H9 (cell line): Measurements from ENCODE around the gene IMMP2L. TPM values are rescaled to one million over a fixed set of nuclear protein-coding genes. Genes with fewer than 3 reads are reported as not detected.

ENCODE experiments used
- DNase-seq: peaks from one replicate; pipeline ENCODE4 v3.0.0-alpha.2; 2017
- H2AFZ ChIP-seq: one replicate; pipeline ENCODE4 v1.6.1; 2013; ENCODE audit warnings: mild to moderate bottlenecking, low read length, control low read depth, moderate library complexity
- H2AK5ac ChIP-seq: 2 replicates; pipeline ENCODE4 v1.6.1; 2013; ENCODE audit warnings: low read length, control low read depth, mixed read lengths; ENCODE audit not compliant: insufficient read length
- H2BK120ac ChIP-seq: one replicate; pipeline ENCODE4 v1.6.1; 2013; ENCODE audit warnings: low read depth, mild to moderate bottlenecking, low read length, control low read depth, inconsistent platforms; ENCODE audit not compliant: poor library complexity, severe bottlenecking
- H2BK12ac ChIP-seq: 2 replicates; pipeline ENCODE4 v1.6.1; 2013; ENCODE audit warnings: low read length, control low read depth, mixed read lengths, low read depth; ENCODE audit not compliant: insufficient read length
- H2BK15ac ChIP-seq: 2 replicates; pipeline ENCODE4 v1.6.1; 2013; ENCODE audit warnings: low read depth, low read length, control low read depth
- H2BK20ac ChIP-seq: one replicate; pipeline ENCODE4 v1.6.1; 2013; ENCODE audit warnings: low read depth, mild to moderate bottlenecking, low read length, control low read depth, inconsistent platforms; ENCODE audit not compliant: poor library complexity, severe bottlenecking
- H2BK5ac ChIP-seq: 2 replicates; pipeline ENCODE4 v1.6.1; 2013; ENCODE audit warnings: low read length, control low read depth, mixed read lengths; ENCODE audit not compliant: insufficient read length
- H3K14ac ChIP-seq: 2 replicates; pipeline ENCODE4 v1.6.1; 2013; ENCODE audit warnings: low read length, control low read depth; ENCODE audit not compliant: insufficient read depth
- H3K18ac ChIP-seq: 2 replicates; pipeline ENCODE4 v1.6.1; 2013; ENCODE audit warnings: low read depth, mild to moderate bottlenecking, mixed read lengths, low read length, control low read depth; ENCODE audit not compliant: insufficient read length
- H3K23ac ChIP-seq: 2 replicates; pipeline ENCODE4 v1.6.1; 2013; ENCODE audit warnings: low read length, control low read depth, mixed read lengths, low read depth; ENCODE audit not compliant: insufficient read length
- H3K23me2 ChIP-seq: 2 replicates; pipeline ENCODE4 v1.6.1; 2013; ENCODE audit warnings: low read depth, mild to moderate bottlenecking, mixed read lengths, low read length, control low read depth; ENCODE audit not compliant: insufficient read length, poor library complexity, severe bottlenecking
- H3K27ac ChIP-seq: 2 replicates; pipeline ENCODE4 v1.5.1; 2013; ENCODE audit warnings: low read length, control low read depth, mixed read lengths, low read depth; ENCODE audit not compliant: insufficient read length
- H3K27me3 ChIP-seq: 2 replicates; pipeline ENCODE4 v1.6.1; 2013; ENCODE audit warnings: low read length, control low read depth, inconsistent platforms; ENCODE audit not compliant: insufficient read depth
- H3K4ac ChIP-seq: 2 replicates; pipeline ENCODE4 v1.6.1; 2013; ENCODE audit warnings: low read depth, mild to moderate bottlenecking, control low read depth, inconsistent platforms, low read length, moderate library complexity
- H3K4me1 ChIP-seq: 2 replicates; pipeline ENCODE4 v1.6.1; 2013; ENCODE audit warnings: low read length, control low read depth, inconsistent platforms; ENCODE audit not compliant: insufficient read depth
- H3K4me2 ChIP-seq: 2 replicates; pipeline ENCODE4 v1.6.1; 2013; ENCODE audit warnings: low read length, control low read depth, mixed read lengths; ENCODE audit not compliant: insufficient read length, insufficient read depth
- H3K56ac ChIP-seq: 2 replicates; pipeline ENCODE4 v1.6.1; 2013; ENCODE audit warnings: low read depth, mild to moderate bottlenecking, mixed read lengths, low read length, control low read depth; ENCODE audit not compliant: insufficient read length
- H3K79me1 ChIP-seq: 2 replicates; pipeline ENCODE4 v1.6.1; 2013; ENCODE audit warnings: low read depth, mild to moderate bottlenecking, moderate library complexity, low read length, control low read depth, inconsistent platforms; ENCODE audit not compliant: insufficient read depth, poor library complexity, severe bottlenecking
- H3K79me2 ChIP-seq: 2 replicates; pipeline ENCODE4 v1.6.1; 2013; ENCODE audit warnings: low read length, control low read depth, inconsistent platforms; ENCODE audit not compliant: insufficient read depth
- H3K9ac ChIP-seq: 2 replicates; pipeline ENCODE4 v1.6.1; 2013; ENCODE audit warnings: low read length, control low read depth, mixed read lengths; ENCODE audit not compliant: insufficient read length; ENCODE audit errors: extremely low read depth
- H3K9me3 ChIP-seq: one replicate; pipeline ENCODE4 v1.6.1; 2013; ENCODE audit warnings: low read depth, low read length, inconsistent platforms; ENCODE audit not compliant: control insufficient read depth
- H3T11ph ChIP-seq: one replicate; pipeline ENCODE4 v1.6.1; 2013; ENCODE audit warnings: mild to moderate bottlenecking, low read length, control low read depth, inconsistent platforms
- H4K20me1 ChIP-seq: one replicate; pipeline ENCODE4 v1.6.1; 2013; ENCODE audit not compliant: control insufficient read depth, insufficient read length, insufficient read depth
- H4K5ac ChIP-seq: 2 replicates; pipeline ENCODE4 v1.6.1; 2013; ENCODE audit warnings: low read depth, mild to moderate bottlenecking, mixed read lengths, low read length, control low read depth; ENCODE audit not compliant: insufficient read length
- H4K8ac ChIP-seq: replicated peaks from 2 replicates; pipeline ENCODE4 v1.6.1; 2013; ENCODE audit warnings: low read length, control low read depth, mixed read lengths, low read depth; ENCODE audit not compliant: insufficient read length
- H4K91ac ChIP-seq: 2 replicates; pipeline ENCODE4 v1.6.1; 2013; ENCODE audit warnings: low read depth, mild to moderate bottlenecking, moderate library complexity, mixed read lengths, low read length, control low read depth; ENCODE audit not compliant: insufficient read length
- H3K27ac Mint-ChIP-seq, 3 experiments: 2 replicates in 2 of 3; 3 replicates in 1 of 3; pipeline ENCODE4 v1.8.0; 2020 to 2021; ENCODE audit warnings: mixed read lengths in 3 of 3, mild to moderate bottlenecking in 1 of 3, moderate library complexity in 1 of 3
- H3K27me3 Mint-ChIP-seq: 2 replicates; pipeline ENCODE4 v1.8.0; 2021; ENCODE audit warnings: low read depth, mild to moderate bottlenecking, moderate library complexity, mixed read lengths
- H3K36me3 Mint-ChIP-seq, 3 experiments: 2 replicates in 2 of 3; 3 replicates in 1 of 3; pipeline ENCODE4 v1.8.0; 2020 to 2021; ENCODE audit warnings: low read depth in 3 of 3, mixed read lengths in 3 of 3; ENCODE audit not compliant: insufficient read depth in 1 of 3
- H3K4me1 Mint-ChIP-seq, 2 experiments: 2 replicates each; pipeline ENCODE4 v1.8.0; 2020; ENCODE audit warnings: mixed read lengths in 2 of 2
- H3K4me3 Mint-ChIP-seq, 2 experiments: 2 replicates in 1 of 2; 3 replicates in 1 of 2; pipeline ENCODE4 v1.8.0; 2020 to 2021; ENCODE audit warnings: mild to moderate bottlenecking in 2 of 2, mixed read lengths in 2 of 2, moderate library complexity in 1 of 2
- H3K9me3 Mint-ChIP-seq, 2 experiments: 2 replicates in 1 of 2; 3 replicates in 1 of 2; pipeline ENCODE4 v1.8.0; 2020; ENCODE audit warnings: mild to moderate bottlenecking in 2 of 2, mixed read lengths in 2 of 2, moderate library complexity in 1 of 2
- CTCF ChIP-seq: fragments of 200-600 bp; sonication (generic); conservative IDR thresholded peaks from 3 replicates; pipeline ENCODE4 v1.8.0; 2021; ENCODE audit warnings: antibody characterized with exemption, mild to moderate bottlenecking
- WGBS: extraction: QIAGEN DNeasy Blood & Tissue Kit; methylation state at CpG from one replicate; pipeline ENCODE4 v1.1.7; 2013; ENCODE audit warnings: missing lambda C conversion rate, low lambda C conversion rate, mixed read lengths; ENCODE audit not compliant: insufficient read length; ENCODE audit errors: extremely low coverage; 5-methylcytosine and 5-hydroxymethylcytosine counted together
- total RNA-seq: library from RNA; stranded (reverse); gene quantifications from 2 replicates; pipeline ENCODE4 v1.2.1, GENCODE V29; 2021

The IMMP2L gene
- total RNA-seq, 1 experiment from 2014 or later: 14.7 TPM

GRCh38 chr7:110772615-110773014 lies 789.7 kb downstream of the IMMP2L start:
- Histone ChIP-seq H3K18ac (no peak overlapping the region), H4K91ac (no peak overlapping the region), H3K4me1 (no peaks in the 10 kb centered on the region), H4K5ac (no peak overlapping the region), H2AFZ (no peak overlapping the region), H4K20me1 (no peaks in the 10 kb centered on the region), H3K23me2 (no peaks in the 10 kb centered on the region), H2BK120ac (no peak overlapping the region), H2AK5ac (no peak overlapping the region), H2BK15ac (no peak overlapping the region), H3K23ac (no peak overlapping the region), H3K27me3 (no peaks in the 10 kb centered on the region), H2BK20ac (no peak overlapping the region), H3K4ac (no peak overlapping the region), H3K79me2 (no peaks in the 10 kb centered on the region), H3K27ac (no peak overlapping the region), H3T11ph (no peak overlapping the region), H4K8ac (no peak overlapping the region), H3K56ac (no peak overlapping the region), H3K79me1 (no peaks in the 10 kb centered on the region), H3K9ac (no peak overlapping the region), H2BK5ac (no peak overlapping the region), H3K14ac (no peak overlapping the region), H2BK12ac (no peak overlapping the region), H3K9me3 (no peaks in the 10 kb centered on the region), H3K4me2 (no peak overlapping the region)
- no peak for DNase-seq
- Mint-ChIP-seq H3K36me3 (no peaks in the 10 kb centered on the region), H3K4me3 (no peak overlapping the region), H3K9me3 (no peaks in the 10 kb centered on the region), H3K4me1 (peaks cover 0 to 3% of the 10 kb centered on the region in 2 experiments; a peak in 1 of 4 replicates), H3K27me3 (no peaks in the 10 kb centered on the region), H3K27ac (no peak overlapping the region; a peak in 1 of 7 replicates)
- WGBS: no CpG with 5 or more reads among the region's 3 CpGs
- TF ChIP-seq CTCF: no peak
